NT2/D1 (cell line): ENCODE measurements around the gene FITM1.

Source experiments
- DNase-seq: peaks from one replicate; pipeline ENCODE4 v3.0.0-alpha.2; 2011; ENCODE audit warnings: low read depth, low spot score
- H3K27me3 ChIP-seq: 2 replicates; pipeline ENCODE4 v1.6.0; 2011; ENCODE audit warnings: mild to moderate bottlenecking; ENCODE audit not compliant: insufficient read length, insufficient read depth
- H3K36me3 ChIP-seq: 2 replicates; pipeline ENCODE4 v1.6.1; 2011; ENCODE audit warnings: mild to moderate bottlenecking, low read length, mixed read lengths; ENCODE audit not compliant: insufficient read depth, insufficient read length
- H3K4me1 ChIP-seq: 2 replicates; pipeline ENCODE4 v1.5.1; 2011; ENCODE audit not compliant: insufficient read depth, insufficient read length
- H3K4me3 ChIP-seq: 2 replicates; pipeline ENCODE4 v1.5.1; 2011; ENCODE audit warnings: low read depth; ENCODE audit not compliant: insufficient read length
- H3K9ac ChIP-seq: 2 replicates; pipeline ENCODE4 v1.6.0; 2011; ENCODE audit warnings: low read depth; ENCODE audit not compliant: insufficient read length
- H3K9me3 ChIP-seq: 2 replicates; pipeline ENCODE4 v1.5.1; 2011; ENCODE audit warnings: mild to moderate bottlenecking, low read length; ENCODE audit not compliant: insufficient read depth
- SUZ12 ChIP-seq: IDR thresholded peaks from 2 replicates; pipeline ENCODE4 v1.6.1; 2011; ENCODE audit not compliant: insufficient read length, insufficient read depth; ENCODE audit errors: extremely low read depth
- YY1 ChIP-seq: IDR thresholded peaks from 2 replicates; pipeline ENCODE4 v1.6.1; 2011; ENCODE audit not compliant: insufficient read length, insufficient read depth
- ZNF274 ChIP-seq: IDR thresholded peaks from 2 replicates; pipeline ENCODE4 v1.6.1; 2011; ENCODE audit warnings: mild to moderate bottlenecking, low read depth, low read length

The FITM1 gene

GRCh38 chr14:24115422-24116127 is 14.9 kb upstream of the FITM1 start:
- Histone ChIP-seq H3K4me1 (peaks cover 3% of the 10 kb centered on the region), H3K9ac (peak overlapping the region; percentile 65), H3K9me3 (no peaks in the 10 kb centered on the region), H3K36me3 (peaks cover 35% of the 10 kb centered on the region), H3K27me3 (no peaks in the 10 kb centered on the region), H3K4me3 (peak overlapping the region; percentile 55)
- no peak for DNase-seq
- TF ChIP-seq YY1 (no peak), SUZ12 (no peak), ZNF274 (no peak)

- Histone ChIP-seq H3K9me3 (no peaks in the 10 kb centered on the region), H3K4me1 (peaks cover 3% of the 10 kb centered on the region), H3K27me3 (no peaks in the 10 kb centered on the region), H3K4me3 (peak overlapping the region; percentile 55), H3K9ac (no peak overlapping the region), H3K36me3 (peaks cover 42% of the 10 kb centered on the region)
- TF ChIP-seq SUZ12 (no peak), ZNF274 (no peak), YY1 (no peak)
- DNase-seq, result no peak
These were observed 14.2 kb upstream of the FITM1 start for GRCh38 chr14:24116128-24116814.

GRCh38 chr14:24117179-24117578 is 13.3 kb upstream of the FITM1 start:
- no peak overlapping the region for H3K9ac ChIP-seq

GRCh38 chr14:24119691-24120090 is 10.8 kb upstream of the FITM1 start:
- DNase-seq, result no peak
- Histone ChIP-seq H3K4me3 (no peak overlapping the region), H3K4me1 (peaks cover 3% of the 10 kb centered on the region), H3K27me3 (no peaks in the 10 kb centered on the region), H3K9ac (no peak overlapping the region), H3K9me3 (no peaks in the 10 kb centered on the region), H3K36me3 (peaks cover 50% of the 10 kb centered on the region)
- TF ChIP-seq SUZ12, result no peak
- TF ChIP-seq YY1, result no peak
- TF ChIP-seq ZNF274, result no peak

More at GRCh38 chr14:24117179-24117578, 13.3 kb upstream of the FITM1 start:
- DNase-seq, result no peak
- Histone ChIP-seq H3K36me3 (peaks cover 44% of the 10 kb centered on the region), H3K4me3 (no peak overlapping the region), H3K4me1 (peaks cover 3% of the 10 kb centered on the region), H3K27me3 (no peaks in the 10 kb centered on the region), H3K9me3 (no peaks in the 10 kb centered on the region)
- TF ChIP-seq ZNF274, result no peak
- no peak for TF ChIP-seq SUZ12
- TF ChIP-seq YY1, result no peak

GRCh38 chr14:24121210-24121609 is 9.2 kb upstream of the FITM1 start:
- no peak for DNase-seq
- Histone ChIP-seq H3K9ac (no peak overlapping the region), H3K27me3 (no peaks in the 10 kb centered on the region), H3K4me1 (peaks cover 3% of the 10 kb centered on the region), H3K36me3 (peaks cover 50% of the 10 kb centered on the region), H3K9me3 (no peaks in the 10 kb centered on the region), H3K4me3 (no peak overlapping the region)
- TF ChIP-seq YY1 (no peak), SUZ12 (no peak), ZNF274 (no peak)

DNA sequence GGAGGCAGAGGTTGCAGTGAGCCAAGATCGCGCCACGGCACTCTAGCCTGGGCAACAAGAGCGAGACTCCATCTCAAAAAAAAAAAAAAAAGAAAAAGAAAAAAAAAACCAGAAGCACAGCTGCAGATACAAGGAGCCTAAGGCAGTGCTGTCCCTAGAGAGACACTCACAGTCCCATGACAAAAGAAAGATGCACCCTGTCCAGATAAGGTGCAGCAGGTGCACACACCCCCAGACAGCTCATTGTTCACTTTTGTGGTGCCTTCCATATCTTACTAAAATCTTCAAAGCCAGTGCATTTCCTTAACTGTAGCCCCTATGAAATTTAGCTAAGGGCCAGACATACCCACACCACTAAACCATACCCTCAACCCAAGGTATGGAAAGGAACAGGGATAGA is 8.0 kb upstream of the FITM1 start:
- Histone ChIP-seq H3K4me3 (no peak overlapping the region), H3K9me3 (no peaks in the 10 kb centered on the region), H3K9ac (no peak overlapping the region), H3K4me1 (no peaks in the 10 kb centered on the region), H3K27me3 (no peaks in the 10 kb centered on the region), H3K36me3 (peaks cover 42% of the 10 kb centered on the region)
- TF ChIP-seq ZNF274, result no peak
- no peak for DNase-seq

- no peak overlapping the region for H3K4me3 ChIP-seq
- no peaks in the 10 kb centered on the region for H3K9me3 ChIP-seq
- H3K36me3 ChIP-seq, result peaks cover 37% of the 10 kb centered on the region
- no peaks in the 10 kb centered on the region for H3K4me1 ChIP-seq
- H3K27me3 ChIP-seq, result no peaks in the 10 kb centered on the region
- no peak for TF ChIP-seq ZNF274
- TF ChIP-seq YY1, result no peak
- no peak overlapping the region for H3K9ac ChIP-seq
- DNase-seq, result no peak
These were observed 7.6 kb upstream of the FITM1 start for GRCh38 chr14:24122898-24123297.
